ENCODE results near the gene SLC9A2. TPM values are rescaled to one million over a fixed set of nuclear protein-coding genes. Genes with fewer than 3 reads are reported as not detected.

SLC9A2 gene, protein sequence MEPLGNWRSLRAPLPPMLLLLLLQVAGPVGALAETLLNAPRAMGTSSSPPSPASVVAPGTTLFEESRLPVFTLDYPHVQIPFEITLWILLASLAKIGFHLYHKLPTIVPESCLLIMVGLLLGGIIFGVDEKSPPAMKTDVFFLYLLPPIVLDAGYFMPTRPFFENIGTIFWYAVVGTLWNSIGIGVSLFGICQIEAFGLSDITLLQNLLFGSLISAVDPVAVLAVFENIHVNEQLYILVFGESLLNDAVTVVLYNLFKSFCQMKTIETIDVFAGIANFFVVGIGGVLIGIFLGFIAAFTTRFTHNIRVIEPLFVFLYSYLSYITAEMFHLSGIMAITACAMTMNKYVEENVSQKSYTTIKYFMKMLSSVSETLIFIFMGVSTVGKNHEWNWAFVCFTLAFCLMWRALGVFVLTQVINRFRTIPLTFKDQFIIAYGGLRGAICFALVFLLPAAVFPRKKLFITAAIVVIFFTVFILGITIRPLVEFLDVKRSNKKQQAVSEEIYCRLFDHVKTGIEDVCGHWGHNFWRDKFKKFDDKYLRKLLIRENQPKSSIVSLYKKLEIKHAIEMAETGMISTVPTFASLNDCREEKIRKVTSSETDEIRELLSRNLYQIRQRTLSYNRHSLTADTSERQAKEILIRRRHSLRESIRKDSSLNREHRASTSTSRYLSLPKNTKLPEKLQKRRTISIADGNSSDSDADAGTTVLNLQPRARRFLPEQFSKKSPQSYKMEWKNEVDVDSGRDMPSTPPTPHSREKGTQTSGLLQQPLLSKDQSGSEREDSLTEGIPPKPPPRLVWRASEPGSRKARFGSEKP
- polyA plus RNA-seq (2012; ENCODE audit: low read depth, missing spikeins): 0.23 TPM

DNA sequence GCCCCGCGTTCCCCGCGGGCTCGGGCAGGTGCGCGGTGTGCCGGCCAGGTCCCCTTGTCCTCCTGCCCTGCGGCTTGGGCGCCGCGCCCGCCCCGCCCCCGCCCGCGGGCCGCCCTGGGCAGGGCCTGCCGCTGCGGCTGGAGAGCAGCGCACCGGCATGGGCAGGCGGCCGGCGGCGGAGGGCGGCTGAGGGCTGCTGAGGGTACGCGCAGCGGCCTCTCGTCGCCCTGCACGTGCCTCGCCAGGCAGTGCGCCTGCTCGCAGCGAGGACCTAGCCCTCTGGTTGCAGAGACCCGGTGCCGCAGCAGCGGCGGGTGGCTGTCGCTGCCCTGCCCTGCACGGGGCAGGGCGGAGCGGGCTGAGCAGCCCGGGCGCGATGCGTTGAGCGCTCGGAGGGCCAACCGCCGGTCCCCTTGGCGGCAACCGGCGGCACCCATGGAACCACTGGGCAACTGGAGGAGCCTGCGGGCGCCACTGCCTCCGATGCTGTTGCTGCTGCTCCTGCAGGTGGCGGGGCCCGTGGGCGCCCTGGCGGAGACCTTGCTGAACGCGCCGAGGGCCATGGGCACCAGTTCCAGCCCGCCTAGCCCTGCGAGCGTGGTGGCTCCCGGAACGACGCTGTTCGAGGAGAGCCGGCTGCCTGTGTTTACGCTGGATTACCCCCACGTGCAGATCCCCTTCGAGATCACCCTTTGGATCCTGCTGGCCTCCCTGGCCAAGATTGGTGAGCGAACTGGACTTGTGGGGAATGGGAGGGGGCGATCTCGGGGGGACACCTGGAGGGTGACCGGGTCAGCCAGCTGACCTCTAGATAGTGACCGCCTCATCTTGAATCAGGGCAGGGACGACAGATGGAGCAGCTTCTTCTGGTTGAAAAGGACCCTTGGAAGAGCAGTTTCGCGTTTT lies at the start of gene SLC9A2:
TSS of gene SLC9A2 (plus strand) at position 140 of the 906 bp plus-strand sequence. CDS start at position 436, 296 bp downstream.
- peak; percentile 18 for DNase-seq (ENCODE audit: insufficient read length, low spot score)
- FAIRE-seq: peak; percentile 26
- TF ChIP-seq PAX5 (IDR thresholded peaks at IDR 0.05; ENCODE audit: insufficient read depth, low read length, severe bottlenecking) (no peak), POU2F2 (IDR thresholded peaks at IDR 0.05; ENCODE audit: low read depth, low read length) (no peak), SPI1 (IDR thresholded peaks at IDR 0.05; ENCODE audit: low read depth, low read length) (no peak), TAF1 (IDR thresholded peaks at IDR 0.05; ENCODE audit: low read depth, low read length) (no peak), POLR2AphosphoS5 (IDR thresholded peaks at IDR 0.05; ENCODE audit: low read depth, low read length) (no peak), POLR2A (IDR thresholded peaks at IDR 0.05; ENCODE audit: low read depth, low read length) (no peak)

GRCh38 chr2:102575888-102576287 lies 43.5 kb upstream of the SLC9A2 start:
- no peak for TF ChIP-seq POU2F2 (IDR thresholded peaks at IDR 0.05; ENCODE audit: low read depth, low read length)
- no peak for TF ChIP-seq POLR2A (IDR thresholded peaks at IDR 0.05; ENCODE audit: low read depth, low read length)
- no peak for TF ChIP-seq POLR2AphosphoS5 (IDR thresholded peaks at IDR 0.05; ENCODE audit: low read depth, low read length)
- TF ChIP-seq TAF1 (IDR thresholded peaks at IDR 0.05; ENCODE audit: low read depth, low read length): no peak
- no peak for TF ChIP-seq PAX5 (IDR thresholded peaks at IDR 0.05; ENCODE audit: insufficient read depth, low read length, severe bottlenecking)
- no peak for TF ChIP-seq SPI1 (IDR thresholded peaks at IDR 0.05; ENCODE audit: low read depth, low read length)
- DNase-seq (ENCODE audit: insufficient read length, low spot score): no peak
- FAIRE-seq: no peak

- no peak for DNase-seq (ENCODE audit: insufficient read length, low spot score)
- FAIRE-seq: no peak
Measured at GRCh38 chr2:102578376-102578775, 41.0 kb upstream of the SLC9A2 start.

GRCh38 chr2:102581911-102582310 lies 37.4 kb upstream of the SLC9A2 start:
- DNase-seq (ENCODE audit: insufficient read length, low spot score) (no peak), FAIRE-seq (no peak)
- TF ChIP-seq SPI1 (IDR thresholded peaks at IDR 0.05; ENCODE audit: low read depth, low read length) (peak; percentile 13; the same call in 1 of the 2 replicates), POLR2A (IDR thresholded peaks at IDR 0.05; ENCODE audit: low read depth, low read length) (no peak)

More at GRCh38 chr2:102578376-102578775, 41.0 kb upstream of the SLC9A2 start:
- TF ChIP-seq POLR2A (IDR thresholded peaks at IDR 0.05; ENCODE audit: low read depth, low read length) (no peak), POLR2AphosphoS5 (IDR thresholded peaks at IDR 0.05; ENCODE audit: low read depth, low read length) (no peak), POU2F2 (IDR thresholded peaks at IDR 0.05; ENCODE audit: low read depth, low read length) (no peak), SPI1 (IDR thresholded peaks at IDR 0.05; ENCODE audit: low read depth, low read length) (no peak), TAF1 (IDR thresholded peaks at IDR 0.05; ENCODE audit: low read depth, low read length) (no peak), PAX5 (IDR thresholded peaks at IDR 0.05; ENCODE audit: insufficient read depth, low read length, severe bottlenecking) (no peak)

DNA sequence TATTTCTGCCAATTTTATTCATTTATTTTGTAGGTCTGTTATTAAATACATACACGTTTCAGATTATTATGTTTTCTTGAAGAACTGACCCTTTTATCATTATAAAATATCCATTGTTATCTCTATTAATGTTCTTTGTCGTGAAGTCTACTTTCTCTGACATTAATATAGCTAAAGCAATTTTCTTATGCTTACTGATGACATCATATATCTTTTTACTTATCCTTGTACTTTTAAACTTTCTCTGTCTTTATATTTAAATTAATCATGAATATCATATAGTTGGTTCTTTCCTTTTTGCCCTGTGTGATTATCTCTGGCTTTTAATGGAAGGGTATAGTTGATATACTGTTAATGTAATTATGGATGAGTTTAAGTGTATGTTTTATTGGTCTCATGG lies 36.5 kb upstream of the SLC9A2 start:
- TF ChIP-seq POU2F2 (IDR thresholded peaks at IDR 0.05; ENCODE audit: low read depth, low read length) (no peak), POLR2A (IDR thresholded peaks at IDR 0.05; ENCODE audit: low read depth, low read length) (no peak), PAX5 (IDR thresholded peaks at IDR 0.05; ENCODE audit: insufficient read depth, low read length, severe bottlenecking) (no peak), SPI1 (IDR thresholded peaks at IDR 0.05; ENCODE audit: low read depth, low read length) (no peak), TAF1 (IDR thresholded peaks at IDR 0.05; ENCODE audit: low read depth, low read length) (no peak)
- DNase-seq (ENCODE audit: insufficient read length, low spot score): no peak
- FAIRE-seq: no peak

DNA sequence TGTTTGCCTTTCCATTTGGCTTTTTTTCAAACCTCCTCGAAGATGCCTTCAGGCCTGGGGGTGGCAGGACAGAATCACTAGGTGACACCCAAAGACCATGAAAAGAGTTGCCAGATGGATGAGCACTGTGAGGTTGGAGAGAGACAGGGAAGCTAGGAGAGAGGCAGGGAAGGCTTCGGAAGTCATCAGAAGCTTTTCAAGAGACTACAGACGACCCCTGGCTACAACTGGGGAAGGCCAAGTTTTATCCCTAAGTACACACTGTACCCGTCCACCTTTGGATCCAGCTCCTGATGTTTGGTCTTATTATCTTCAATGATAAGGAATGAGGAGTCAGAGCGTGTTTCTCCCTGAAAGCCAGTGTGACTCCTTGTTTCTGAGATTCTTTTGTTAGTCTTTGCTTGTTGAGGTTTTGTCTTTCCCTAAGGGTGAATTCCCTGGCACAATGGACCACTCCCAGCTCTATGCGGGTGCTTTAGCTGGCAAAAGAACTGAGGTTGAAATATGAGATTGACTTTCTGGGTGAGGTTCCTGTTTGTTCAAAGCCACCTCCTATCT lies 33.4 kb upstream of the SLC9A2 start:
- no peak for DNase-seq (ENCODE audit: insufficient read length, low spot score)

GRCh38 chr2:102588213-102588939 lies 31.0 kb upstream of the SLC9A2 start:
- DNase-seq (ENCODE audit: insufficient read length, low spot score): no peak
- TF ChIP-seq SPI1 (IDR thresholded peaks at IDR 0.05; ENCODE audit: low read depth, low read length) (no peak), POU2F2 (IDR thresholded peaks at IDR 0.05; ENCODE audit: low read depth, low read length) (no peak), POLR2A (IDR thresholded peaks at IDR 0.05; ENCODE audit: low read depth, low read length) (no peak), PAX5 (IDR thresholded peaks at IDR 0.05; ENCODE audit: insufficient read depth, low read length, severe bottlenecking) (no peak), TAF1 (IDR thresholded peaks at IDR 0.05; ENCODE audit: low read depth, low read length) (no peak), POLR2AphosphoS5 (IDR thresholded peaks at IDR 0.05; ENCODE audit: low read depth, low read length) (no peak)
- no peak for FAIRE-seq

More for the DNA sequence above, 33.4 kb upstream of the SLC9A2 start:
- no peak for FAIRE-seq
- TF ChIP-seq PAX5 (IDR thresholded peaks at IDR 0.05; ENCODE audit: insufficient read depth, low read length, severe bottlenecking) (no peak), POLR2AphosphoS5 (IDR thresholded peaks at IDR 0.05; ENCODE audit: low read depth, low read length) (no peak), SPI1 (IDR thresholded peaks at IDR 0.05; ENCODE audit: low read depth, low read length) (no peak), POLR2A (IDR thresholded peaks at IDR 0.05; ENCODE audit: low read depth, low read length) (no peak), POU2F2 (IDR thresholded peaks at IDR 0.05; ENCODE audit: low read depth, low read length) (no peak), TAF1 (IDR thresholded peaks at IDR 0.05; ENCODE audit: low read depth, low read length) (no peak)

GRCh38 chr2:102589444-102589843 lies 29.9 kb upstream of the SLC9A2 start:
- FAIRE-seq: no peak
- TF ChIP-seq SPI1 (IDR thresholded peaks at IDR 0.05; ENCODE audit: low read depth, low read length) (no peak), TAF1 (IDR thresholded peaks at IDR 0.05; ENCODE audit: low read depth, low read length) (no peak), POLR2AphosphoS5 (IDR thresholded peaks at IDR 0.05; ENCODE audit: low read depth, low read length) (no peak), POLR2A (IDR thresholded peaks at IDR 0.05; ENCODE audit: low read depth, low read length) (no peak)
- no peak for DNase-seq (ENCODE audit: insufficient read length, low spot score)

All from GM12891 (cell line).